GM21723 (cell line): Measurements from ENCODE around the gene LAMA2.

Experiments used
- ATAC-seq: cut with Tn5 transposase; IDR thresholded peaks from one replicate; pipeline ENCODE4 v1.9.1; 2021; ENCODE audit warnings: mild to moderate bottlenecking, moderate library complexity; ENCODE audit not compliant: unreplicated experiment

The LAMA2 gene

GRCh38 chr6:129475477-129476247 is 592.7 kb downstream of the LAMA2 start:
- ATAC-seq, result no peak

GRCh38 chr6:129476248-129476564 is 593.3 kb downstream of the LAMA2 start:
- ATAC-seq, result no peak

- no peak for ATAC-seq
Measured at GRCh38 chr6:129476810-129477209, 593.9 kb downstream of the LAMA2 start.

- ATAC-seq, result no peak
Measured at GRCh38 chr6:129478379-129478778, 595.4 kb downstream of the LAMA2 start.

GRCh38 chr6:129481706-129482105 is 598.8 kb downstream of the LAMA2 start:
- ATAC-seq, result no peak

- ATAC-seq, result no peak
Measured at GRCh38 chr6:129485746-129486145, 602.8 kb downstream of the LAMA2 start.

GRCh38 chr6:129486327-129486726 is 603.4 kb downstream of the LAMA2 start:
- no peak for ATAC-seq

- no peak for ATAC-seq
Measured at GRCh38 chr6:129488313-129488712, 605.4 kb downstream of the LAMA2 start.

- no peak for ATAC-seq
Measured at GRCh38 chr6:129489215-129489765, 606.4 kb downstream of the LAMA2 start.

- peak; percentile 93 for ATAC-seq
Measured at GRCh38 chr6:129490521-129491255, 607.8 kb downstream of the LAMA2 start.

GRCh38 chr6:129491436-129491835 is 608.5 kb downstream of the LAMA2 start:
- ATAC-seq, result peak; percentile 0

GRCh38 chr6:129492260-129492659 is 609.3 kb downstream of the LAMA2 start:
- no peak for ATAC-seq

- no peak for ATAC-seq
Measured at GRCh38 chr6:129493354-129493902, 610.5 kb downstream of the LAMA2 start.

- ATAC-seq, result no peak
Measured at GRCh38 chr6:129494099-129494498, 611.2 kb downstream of the LAMA2 start.

GRCh38 chr6:129494586-129494985 is 611.6 kb downstream of the LAMA2 start:
- no peak for ATAC-seq

- no peak for ATAC-seq
Measured at GRCh38 chr6:129495652-129496051, 612.7 kb downstream of the LAMA2 start.

GRCh38 chr6:129497481-129498441 is 614.8 kb downstream of the LAMA2 start:
- no peak for ATAC-seq

- no peak for ATAC-seq
Measured at GRCh38 chr6:129498541-129498940, 615.6 kb downstream of the LAMA2 start.

GRCh38 chr6:129498950-129499842 is 616.3 kb downstream of the LAMA2 start:
- ATAC-seq, result peak; percentile 81

- ATAC-seq, result no peak
Measured at GRCh38 chr6:129499843-129500219, 616.9 kb downstream of the LAMA2 start.
